Measurements from ENCODE around the gene EVI5.
"Not testable (repeated sequence)": the region's sequence is repeated elsewhere in the genome, so short reads cannot be mapped to it uniquely, and the experiment has no call there.

EVI5 gene

GRCh38 chr1:92752719-92753118 lies 32.2 kb downstream of the EVI5 start:
- in situ Hi-C loops (cut with MboI; ENCODE audit: low sequenced_read_pairs) = no loop called here

DNA sequence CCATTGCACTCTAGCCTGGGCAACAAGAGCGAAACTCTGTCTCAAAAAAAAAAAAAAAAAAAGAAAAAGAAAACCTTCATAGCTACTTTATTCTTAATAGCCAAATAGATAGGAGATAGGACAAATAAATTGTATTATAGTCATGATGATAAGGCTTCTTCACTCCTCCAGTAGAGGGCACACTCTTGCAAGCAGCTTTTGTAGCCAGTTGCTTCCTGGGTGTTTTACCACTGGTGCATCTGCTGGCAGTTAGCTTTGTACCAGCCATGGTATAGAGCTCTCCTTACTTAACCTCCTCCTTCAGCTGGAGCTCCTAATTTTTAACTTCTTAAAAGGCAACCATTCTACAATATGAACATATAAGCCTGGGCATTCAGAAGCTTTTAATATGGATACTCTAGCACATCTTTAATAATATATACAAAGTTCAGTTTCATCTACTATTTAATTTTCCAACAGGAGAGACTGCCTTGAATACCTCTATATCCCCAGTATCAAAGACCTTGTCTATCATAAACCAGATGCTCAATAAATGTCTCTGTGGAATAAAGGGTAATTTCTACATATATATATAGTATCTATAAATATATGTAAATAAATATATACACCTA lies 35.8 kb downstream of the EVI5 start:
- in situ Hi-C loops (cut with MboI; ENCODE audit: low sequenced_read_pairs) = no loop called here

- in situ Hi-C loops (cut with MboI; ENCODE audit: low sequenced_read_pairs) = no loop called here
These were observed 36.8 kb downstream of the EVI5 start for GRCh38 chr1:92748138-92748537.

DNA sequence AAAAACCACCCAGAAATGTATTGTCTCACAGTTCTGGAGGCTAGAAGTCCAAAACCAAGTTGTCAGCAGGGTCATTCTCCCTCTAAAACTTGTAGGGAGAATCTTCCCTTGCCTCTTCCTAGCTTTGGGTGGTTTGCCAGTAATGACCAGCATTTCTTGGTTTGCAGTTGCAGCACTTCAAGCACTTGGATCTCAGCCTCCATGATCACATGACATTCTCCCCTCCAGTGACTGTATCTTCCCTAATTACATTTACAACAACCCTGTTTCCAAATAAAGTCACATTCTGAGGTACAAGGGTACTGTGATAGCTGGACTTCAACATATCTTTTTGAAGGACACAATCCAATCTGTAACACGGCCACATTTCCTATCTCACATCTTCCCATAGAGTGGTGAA lies 37.2 kb downstream of the EVI5 start:
- in situ Hi-C loops (cut with MboI; ENCODE audit: low sequenced_read_pairs) = no loop called here

GRCh38 chr1:92746255-92746654 lies 38.7 kb downstream of the EVI5 start:
- in situ Hi-C loops (cut with MboI; ENCODE audit: low sequenced_read_pairs) = not testable (repeated sequence)

GRCh38 chr1:92743221-92743620 lies 41.7 kb downstream of the EVI5 start:
- in situ Hi-C loops (cut with MboI; ENCODE audit: low sequenced_read_pairs) = no loop called here

- in situ Hi-C loops (cut with MboI; ENCODE audit: low sequenced_read_pairs) = no loop called here
These were observed 45.0 kb downstream of the EVI5 start for GRCh38 chr1:92739669-92740524.

DNA sequence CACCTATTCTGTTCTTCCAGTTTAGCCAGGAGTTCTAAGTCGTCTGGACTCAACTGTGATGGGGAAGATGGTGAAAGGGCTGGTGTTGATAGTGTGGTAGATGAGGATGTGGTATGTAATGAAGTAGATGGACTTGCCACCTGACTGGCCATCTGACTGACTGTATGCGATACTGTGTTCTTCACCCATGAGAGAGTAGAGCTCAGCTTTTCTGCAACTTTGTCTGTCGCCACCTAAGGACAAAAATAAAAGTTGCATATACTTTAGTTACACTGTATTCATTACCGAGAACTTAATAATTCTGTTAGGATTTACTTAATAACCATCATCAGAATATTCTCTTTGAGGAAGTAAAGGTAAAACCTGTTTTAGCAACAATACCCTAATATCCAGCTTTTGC lies 48.5 kb downstream of the EVI5 start:
- in situ Hi-C loops (cut with MboI; ENCODE audit: low sequenced_read_pairs) = no loop called here

- in situ Hi-C loops (cut with MboI; ENCODE audit: low sequenced_read_pairs) = no loop called here
These were observed 54.4 kb downstream of the EVI5 start for GRCh38 chr1:92730476-92730875.

GRCh38 chr1:92728697-92729096 lies 56.2 kb downstream of the EVI5 start:
- in situ Hi-C loops (cut with MboI; ENCODE audit: low sequenced_read_pairs) = no loop called here

DNA sequence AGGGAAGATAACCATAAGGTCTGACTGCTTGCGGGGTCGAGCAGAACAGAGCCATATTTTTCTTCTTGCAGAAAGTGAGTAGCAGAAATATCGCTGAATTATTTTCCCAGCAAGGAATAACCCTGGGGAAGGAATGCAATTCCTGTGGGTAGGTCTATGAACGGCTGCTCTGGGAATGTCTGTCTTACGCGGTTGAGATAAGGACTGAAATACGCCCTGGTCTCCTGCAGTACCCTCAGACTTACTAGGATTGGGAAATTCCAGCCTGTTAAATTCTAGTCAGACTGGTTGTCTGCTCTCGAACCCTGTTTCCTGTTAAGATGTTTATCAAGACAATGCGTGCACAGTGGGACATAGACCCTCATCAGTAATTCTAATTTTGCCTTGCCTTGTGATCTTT lies 61.2 kb downstream of the EVI5 start:
- in situ Hi-C loops (cut with MboI; ENCODE audit: low sequenced_read_pairs) = not testable (repeated sequence)

GRCh38 chr1:92721886-92722285 lies 63.0 kb downstream of the EVI5 start:
- in situ Hi-C loops (cut with MboI; ENCODE audit: low sequenced_read_pairs) = no loop called here

GRCh38 chr1:92721157-92721556 lies 63.8 kb downstream of the EVI5 start:
- in situ Hi-C loops (cut with MboI; ENCODE audit: low sequenced_read_pairs) = not testable (repeated sequence)

- in situ Hi-C loops (cut with MboI; ENCODE audit: low sequenced_read_pairs) = not testable (repeated sequence)
These were observed 69.4 kb downstream of the EVI5 start for GRCh38 chr1:92715476-92715951.

- in situ Hi-C loops (cut with MboI; ENCODE audit: low sequenced_read_pairs) = no loop called here
These were observed 71.0 kb downstream of the EVI5 start for GRCh38 chr1:92713939-92714338.

GRCh38 chr1:92711473-92712165 lies 73.3 kb downstream of the EVI5 start:
- in situ Hi-C loops (cut with MboI; ENCODE audit: low sequenced_read_pairs) = no loop called here

- in situ Hi-C loops (cut with MboI; ENCODE audit: low sequenced_read_pairs) = no loop called here
These were observed 75.2 kb downstream of the EVI5 start for GRCh38 chr1:92709738-92710137.

DNA sequence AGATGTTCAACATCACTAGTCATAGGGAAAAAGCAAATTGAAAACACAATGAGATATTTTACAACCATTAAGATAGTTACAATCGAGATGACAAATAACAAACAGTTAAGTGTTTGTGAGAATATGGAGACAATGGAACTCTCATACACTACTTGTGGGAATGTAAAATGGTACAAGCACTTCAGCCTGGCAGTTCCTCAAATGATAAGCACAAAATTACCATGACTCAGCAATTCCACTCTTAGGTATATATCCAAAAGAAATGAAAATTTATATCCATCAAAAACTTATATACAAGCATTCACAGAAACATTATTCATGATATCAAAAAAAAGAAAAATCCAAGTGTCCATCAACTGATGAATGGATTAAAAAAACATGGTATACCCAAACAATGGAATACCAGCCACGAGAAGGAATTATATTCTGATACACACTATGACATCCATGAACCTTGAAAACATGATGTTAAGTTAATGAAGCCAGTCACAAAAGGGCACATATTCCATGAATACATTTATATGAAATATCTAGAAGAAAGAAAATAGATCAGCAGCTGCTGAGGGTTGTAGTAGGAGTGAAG lies 76.4 kb downstream of the EVI5 start:
- in situ Hi-C loops (cut with MboI; ENCODE audit: low sequenced_read_pairs) = no loop called here

DNA sequence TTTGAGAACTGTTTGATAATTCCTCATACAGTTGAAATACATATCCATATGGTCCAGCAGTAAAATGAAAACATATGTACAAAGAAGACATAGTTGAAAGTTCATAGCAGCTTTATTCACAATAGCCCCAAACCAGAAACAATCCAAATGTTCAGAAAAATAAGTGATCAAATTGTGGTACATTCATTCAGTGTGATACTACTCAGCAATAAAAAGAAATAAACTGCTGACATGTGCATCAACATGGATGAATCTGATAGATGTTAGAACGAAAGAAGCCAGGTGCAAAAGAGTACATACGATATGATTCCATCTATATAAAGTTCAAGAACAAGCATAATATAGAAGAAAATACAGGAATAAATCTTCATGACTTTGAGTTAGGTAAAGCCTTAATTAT lies 77.2 kb downstream of the EVI5 start:
- in situ Hi-C loops (cut with MboI; ENCODE audit: low sequenced_read_pairs) = no loop called here

- in situ Hi-C loops (cut with MboI; ENCODE audit: low sequenced_read_pairs) = no loop called here
These were observed 77.6 kb downstream of the EVI5 start for GRCh38 chr1:92707292-92707691.

DNA sequence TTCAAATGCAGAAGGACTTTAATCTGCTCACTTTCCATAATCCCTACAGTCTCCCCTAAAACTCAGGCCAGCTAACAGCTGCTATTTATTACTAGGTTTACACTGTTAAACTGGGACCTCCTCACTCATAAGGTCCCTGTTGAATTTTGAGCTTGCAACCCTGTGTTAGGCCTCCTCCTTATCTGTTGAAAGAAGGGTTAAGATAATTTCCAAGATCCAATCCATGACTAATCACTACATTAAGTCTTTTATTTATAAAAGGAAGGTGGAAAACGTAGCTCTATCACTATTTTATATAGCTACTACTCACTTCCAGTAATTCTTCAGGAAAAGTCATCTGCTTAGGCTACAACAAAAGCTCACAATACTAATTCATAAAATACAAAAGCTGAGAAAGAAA lies 79.5 kb downstream of the EVI5 start:
- in situ Hi-C loops (cut with MboI; ENCODE audit: low sequenced_read_pairs) = no loop called here
